K562 (cell line): Measurements from ENCODE around the gene TBC1D1. TPM values are rescaled to one million over a fixed set of nuclear protein-coding genes. Genes with fewer than 3 reads are reported as not detected.

Experiments
- ATAC-seq: fragments of 200-7000 bp; cut with Tn5 transposase; 3 replicates; pipeline ENCODE4 v1.9.1; 2020; ENCODE audit warnings: moderate library complexity
- BruUV-seq: library from RNA; stranded (reverse); fragments of 400-500 nt; replicated peaks from 2 replicates; lab custom pipeline; 2021; lab: Mats Ljungman, UMichigan
- CTCF ChIA-PET: fragments of 300-600 bp; formaldehyde crosslinking; extraction: SDS; loops from one replicate; lab custom pipeline; 2021; ENCODE audit warnings: low intra/inter-chr PET ratio; lab: Yijun Ruan, JAX
- POLR2A ChIA-PET: fragments of 300-600, 350-650 bp; sonication (Branson Sonifier 250); formaldehyde crosslinking; extraction: SDS; loops from one replicate; lab custom pipeline; 2021; ENCODE audit warnings: antibody characterized with exemption, inconsistent platforms; lab: Yijun Ruan, JAX
- DNase-seq, 4 experiments: peaks; one replicate each; pipeline versions ENCODE4 v3.0.0 to v3.0.0-alpha.2; 2011 to 2018; ENCODE audit warnings: low spot score in 3 of 4, mixed read lengths in 3 of 4; ENCODE audit errors: extremely low read depth in 1 of 4
- FAIRE-seq: peaks from 2 replicates; lab custom pipeline; 2011; peaks lifted over from hg19 to GRCh38; lab: Jason Lieb, UNC
- H2AFZ ChIP-seq: 2 replicates; pipeline ENCODE4 v1.6.0; 2011; ENCODE audit warnings: low read depth, low read length, control low read depth, inconsistent platforms
- H3K27ac ChIP-seq: fragments of 200-600 bp; 3 replicates; pipeline ENCODE4 v1.8.0; 2011; ENCODE audit warnings: low read depth, mild to moderate bottlenecking, control low read depth, inconsistent platforms, low read length, moderate library complexity, mixed read lengths; ENCODE audit errors: extremely low read depth
- H3K27me3 ChIP-seq, 2 experiments: fragments of 300-600 bp in 1 of 2; 2 replicates in 1 of 2; 3 replicates in 1 of 2; pipeline versions ENCODE4 v1.6.0 to v1.8.0; 2011; ENCODE audit warnings: inconsistent platforms in 2 of 2, low read length in 2 of 2, mild to moderate bottlenecking in 1 of 2, mixed read lengths in 1 of 2, moderate library complexity in 1 of 2; ENCODE audit not compliant: control insufficient read depth in 2 of 2, insufficient read depth in 2 of 2
- H3K36me3 ChIP-seq: fragments of 300-600 bp; 3 replicates; pipeline ENCODE4 v1.8.0; 2011; ENCODE audit warnings: mild to moderate bottlenecking, low read length, inconsistent platforms; ENCODE audit not compliant: control insufficient read depth, insufficient read depth
- H3K4me1 ChIP-seq, 2 experiments: fragments of 200-600 bp in 1 of 2; replicated peaks in 1 of 2; 2 replicates in 1 of 2; 3 replicates in 1 of 2; pipeline versions ENCODE4 v1.5.1 to v1.8.0; 2011; ENCODE audit warnings: inconsistent platforms in 2 of 2, low read length in 2 of 2, mild to moderate bottlenecking in 1 of 2, mixed read lengths in 1 of 2, moderate library complexity in 1 of 2; ENCODE audit not compliant: control insufficient read depth in 2 of 2, insufficient read depth in 2 of 2
- H3K4me2 ChIP-seq: 2 replicates; pipeline ENCODE4 v1.6.1; 2011; ENCODE audit warnings: low read length, control low read depth, inconsistent platforms, mixed read lengths; ENCODE audit not compliant: insufficient read depth
- H3K4me3 ChIP-seq: fragments of 200-600 bp; sonication (generic), shearing (Covaris generic); 2 replicates; pipeline ENCODE4 v1.5.1; 2016; ENCODE audit warnings: control low read depth, inconsistent platforms
- H3K79me2 ChIP-seq: fragments of 200-600 bp; 3 replicates; pipeline ENCODE4 v1.8.0; 2011; ENCODE audit warnings: low read length, inconsistent platforms; ENCODE audit not compliant: control insufficient read depth, insufficient read depth
- H3K9ac ChIP-seq, 2 experiments: 2 replicates each; pipeline versions ENCODE4 v1.6.0 to v1.6.1; 2011; ENCODE audit warnings: low read depth in 2 of 2, low read length in 2 of 2, control low read depth in 1 of 2, inconsistent platforms in 1 of 2, mild to moderate bottlenecking in 1 of 2, mixed read lengths in 1 of 2; ENCODE audit not compliant: insufficient read depth in 1 of 2
- H3K9me1 ChIP-seq: one replicate; pipeline ENCODE4 v1.6.0; 2011; ENCODE audit warnings: inconsistent platforms, mild to moderate bottlenecking, low read length, moderate library complexity; ENCODE audit not compliant: control insufficient read depth, insufficient read depth
- H3K9me3 ChIP-seq: replicated peaks from 2 replicates; pipeline ENCODE4 v1.5.1; 2011; ENCODE audit warnings: low read depth, low read length, inconsistent platforms; ENCODE audit not compliant: control insufficient read depth, insufficient read depth
- H4K20me1 ChIP-seq: replicated peaks from 2 replicates; pipeline ENCODE4 v1.6.1; 2011; ENCODE audit warnings: low read length, inconsistent platforms, mixed read lengths; ENCODE audit not compliant: control insufficient read depth, insufficient read depth
- ADNP ChIP-seq: fragments of 200-800 bp; sonication (Bioruptor generic); IDR thresholded peaks from 2 replicates; pipeline ENCODE4 v1.6.1; 2016; ENCODE audit warnings: missing genetic modification characterization, missing compliant biosample characterization
- CC2D1A ChIP-seq: fragments of 450-650 bp; IDR thresholded peaks from 2 replicates; pipeline ENCODE4 v1.6.1; 2017; ENCODE audit warnings: mild to moderate bottlenecking
- CHD4 ChIP-seq: fragments of 200-600 bp; sonication (generic); IDR thresholded peaks from 3 replicates; pipeline ENCODE4 v1.6.1; 2012; ENCODE audit warnings: low read depth, mild to moderate bottlenecking, mixed read lengths, low read length, inconsistent platforms; ENCODE audit not compliant: insufficient read depth, insufficient replicate concordance, poor library complexity, severe bottlenecking
- EHMT2 ChIP-seq: fragments of 450-650 bp; IDR thresholded peaks from 2 replicates; pipeline ENCODE4 v1.6.1; 2018; ENCODE audit warnings: antibody characterized with exemption
- HOXB6 ChIP-seq: fragments of 250-450 bp; sonication (Bioruptor Pico); IDR thresholded peaks from 2 replicates; pipeline ENCODE4 v1.5.1; 2022; ENCODE audit warnings: mild to moderate bottlenecking, borderline replicate concordance
- IFI16 ChIP-seq: fragments of 250-450 bp; sonication (Bioruptor Pico); IDR thresholded peaks from 2 replicates; pipeline ENCODE4 v2.1.2; 2022; ENCODE audit warnings: mild to moderate bottlenecking, inconsistent platforms
- KLF1 ChIP-seq: fragments of 450-650 bp; IDR thresholded peaks from 2 replicates; pipeline ENCODE4 v1.6.1; 2016; ENCODE audit warnings: missing genetic modification characterization, missing compliant biosample characterization
- MED1 ChIP-seq: sonication (generic); formaldehyde crosslinking; IDR thresholded peaks from 2 replicates; pipeline ENCODE4 v1.8.1; 2023; ENCODE audit warnings: missing genetic modification reagents, borderline replicate concordance
- RB1 ChIP-seq: fragments of 450-650 bp; IDR thresholded peaks from 2 replicates; pipeline ENCODE4 v1.6.1; 2017; ENCODE audit warnings: low read depth, mild to moderate bottlenecking
- SIRT6 ChIP-seq: IDR thresholded peaks from one replicate; pipeline ENCODE4 v1.6.1; 2012; ENCODE audit warnings: low read depth, mild to moderate bottlenecking, control low read depth, inconsistent platforms, low read length, moderate library complexity
- TCFL5 ChIP-seq: fragments of 250-450 bp; sonication (Bioruptor Pico); conservative IDR thresholded peaks from 2 replicates; pipeline ENCODE4 v1.6.1; 2021; ENCODE audit warnings: mild to moderate bottlenecking, moderate library complexity, matching md5 sums
- ZNF263 ChIP-seq: sonication (generic); formaldehyde crosslinking; IDR thresholded peaks from 2 replicates; pipeline ENCODE4 v1.8.0; 2022; ENCODE audit warnings: mild to moderate bottlenecking, missing genetic modification reagents, borderline replicate concordance
- ZNF384 ChIP-seq: IDR thresholded peaks from 2 replicates; pipeline ENCODE4 v1.6.1; 2012; ENCODE audit warnings: low read depth, low read length, improper control_type of control experiment
- ZNF507 ChIP-seq: conservative IDR thresholded peaks from 2 replicates; pipeline ENCODE4 v1.6.1; 2017; ENCODE audit warnings: missing genetic modification characterization, missing compliant biosample characterization
- ZNF76 ChIP-seq: fragments of 250-450 bp; sonication (Bioruptor Pico); IDR thresholded peaks from 2 replicates; pipeline ENCODE4 v1.4.0; 2020; ENCODE audit warnings: mild to moderate bottlenecking, moderate library complexity, borderline replicate concordance
- WGBS: fragments of 100-300 bp; shearing (Covaris generic); methylation state at CpG from one replicate; pipeline ENCODE4 v1.1.6; 2016; ENCODE audit warnings: low coverage, mixed read lengths; ENCODE audit not compliant: insufficient coverage; ENCODE audit errors: missing lambda C conversion rate; 5-methylcytosine and 5-hydroxymethylcytosine counted together
- in situ Hi-C: fragments of 300-500 bp; cut with MboI; formaldehyde crosslinking; loops from 4 replicates; pipeline ENCODE4 v1.15.0; 2018; ENCODE audit warnings: inconsistent platforms, mixed read lengths
- intact Hi-C: fragments of 100-400 bp; cut with micrococcal nuclease; formaldehyde crosslinking; loops from 2 replicates; pipeline ENCODE4 v1.14.2; 2022
- polyA plus RNA-seq, 8 experiments: library from polyadenylated mRNA; depleted of rRNA in 4 of 8; stranded (reverse) in 5 of 8; unstranded in 3 of 8; fragments of >200 nt; fragmentation: Nextera tagmentation in 2 of 8; fragmentation: Illumina TruSeq in 1 of 8; extraction: Ambion mirVana in 2 of 8; extraction: Trizol in 1 of 8; gene quantifications; 2 replicates each; pipeline versions ENCODE4 v1.2.1 to v1.2.3, GENCODE V29; 2011 to 2014; ENCODE audit warnings: inconsistent platforms in 1 of 8, missing spikeins in 1 of 8
- total RNA-seq, 7 experiments: library from RNA; depleted of rRNA in 6 of 7; stranded (reverse); fragments of >200 nt in 6 of 7; fragmentation: Illumina TruSeq in 2 of 7; extraction: Trizol in 2 of 7; gene quantifications; 2 replicates each; pipeline versions ENCODE4 v1.2.1 to v1.2.3, GENCODE V29; 2011 to 2021; ENCODE audit warnings: low replicate concordance in 1 of 7
- TF ChIP-seq, protein P1 (sequence below), 3 experiments: fragments of 200-800 bp in 1 of 3; fragments of 250-450 bp in 1 of 3; fragments of 450-650 bp in 1 of 3; sonication (Bioruptor Pico) in 1 of 3; sonication (Bioruptor generic) in 1 of 3; formaldehyde crosslinking in 1 of 3; IDR thresholded peaks; 2 replicates each; pipeline versions ENCODE4 v1.6.1 to v1.8.0; 2016 to 2022; ENCODE audit warnings: mild to moderate bottlenecking in 2 of 3, missing genetic modification characterization in 2 of 3, missing compliant biosample characterization in 1 of 3, moderate library complexity in 1 of 3
- TF ChIP-seq, protein P2 (sequence below): sonication (generic); formaldehyde crosslinking; IDR thresholded peaks from 2 replicates; pipeline ENCODE4 v1.8.1; 2023; ENCODE audit warnings: mild to moderate bottlenecking, missing genetic modification reagents

The TBC1D1 gene
- total and polyA plus RNA-seq, 9 of the 15 experiments (the other 6 are each of a cell fraction or from before 2014, with no cell fraction given), result 0.59 to 14.2 (median 8.8) TPM

DNA sequence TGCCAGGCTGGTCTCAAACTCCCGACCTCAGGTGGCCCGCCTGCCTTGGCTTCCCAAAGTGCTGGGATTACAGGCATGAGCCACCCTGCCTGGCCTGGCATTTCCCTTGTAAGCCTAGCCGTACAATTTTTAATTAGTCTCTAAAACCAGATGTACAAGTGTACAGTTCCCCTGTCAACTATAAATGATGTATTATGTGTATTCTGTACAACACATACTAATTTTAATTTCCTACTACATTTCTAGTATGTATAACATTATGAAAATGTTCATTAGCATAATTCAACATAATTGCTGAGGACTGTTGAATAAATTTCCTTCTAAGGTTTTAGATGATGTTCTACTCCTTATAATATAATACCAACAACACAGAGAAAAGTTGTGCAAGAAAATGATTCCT lies 27.8 kb downstream of the TBC1D1 start (continued):
- no peak for TF ChIP-seq MED1

DNA sequence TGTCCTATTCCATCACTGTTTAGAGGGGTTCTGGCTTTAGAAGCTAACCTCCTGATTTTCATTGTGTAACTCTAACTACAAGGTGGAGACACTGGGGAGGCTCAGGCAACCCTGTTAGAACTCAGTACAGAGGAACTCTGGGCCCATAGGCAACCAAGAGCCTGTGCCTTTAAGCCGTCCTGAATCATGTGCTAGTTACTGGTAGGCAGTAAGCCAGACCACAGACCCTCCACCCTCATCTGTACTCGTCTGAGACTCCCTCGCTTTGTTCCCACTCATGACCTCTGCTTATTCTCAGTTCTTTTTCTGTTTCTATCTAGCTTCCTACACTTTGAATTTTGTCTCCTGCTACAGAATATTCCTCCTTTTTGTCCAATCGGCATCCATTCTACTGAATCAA lies 31.4 kb downstream of the TBC1D1 start:
- FAIRE-seq, result no peak
- no peaks in the 10 kb centered on the region for H3K79me2 ChIP-seq
- H3K9me3 ChIP-seq, result no peaks in the 10 kb centered on the region
- intact Hi-C loops (no loop called here), in situ Hi-C loops (no loop called here)
- ATAC-seq, result no peak
- H3K36me3 ChIP-seq, result no peaks in the 10 kb centered on the region
- no peak overlapping the region for H3K9ac ChIP-seq
- no peak for DNase-seq
- WGBS, result 0% methylated on average over 4 of the region's 4 CpGs
- ChIA-PET POLR2A (interaction anchor here (0.7 kb wide), 1 partner anchor 93 kb away, joined by 4 read pairs; no protein-coding TSS in a partner anchor), CTCF (interaction anchor here (0.7 kb wide), 1 partner anchor 909 kb away, joined by 3 read pairs; no protein-coding TSS in a partner anchor)
- no TSS peak for BruUV-seq
- H3K4me1 ChIP-seq, result no peaks in the 10 kb centered on the region
- H3K27me3 ChIP-seq, result peaks cover 17 to 27% of the 10 kb centered on the region in 2 experiments
- H2AFZ ChIP-seq, result no peak overlapping the region
- H3K4me2 ChIP-seq, result no peak overlapping the region
- no peaks in the 10 kb centered on the region for H3K9me1 ChIP-seq
- H4K20me1 ChIP-seq, result no peaks in the 10 kb centered on the region
- no peak overlapping the region for H3K27ac ChIP-seq
- no peak overlapping the region for H3K4me3 ChIP-seq
- TF ChIP-seq ZNF507 (tag) (no peak), ZNF384 (no peak), EHMT2 (no peak), ZNF76 (CRISPR knock-in tag) (no peak), TCFL5 (CRISPR knock-in tag) (no peak), IFI16 (CRISPR knock-in tag) (no peak), CHD4 (no peak), ADNP (tag) (no peak), CC2D1A (no peak), ZNF263 (CRISPR knock-in tag) (no peak), SIRT6 (no peak), RB1 (no peak), HOXB6 (CRISPR knock-in tag) (no peak), KLF1 (tag) (no peak)
- TF ChIP-seq, protein P1, sequence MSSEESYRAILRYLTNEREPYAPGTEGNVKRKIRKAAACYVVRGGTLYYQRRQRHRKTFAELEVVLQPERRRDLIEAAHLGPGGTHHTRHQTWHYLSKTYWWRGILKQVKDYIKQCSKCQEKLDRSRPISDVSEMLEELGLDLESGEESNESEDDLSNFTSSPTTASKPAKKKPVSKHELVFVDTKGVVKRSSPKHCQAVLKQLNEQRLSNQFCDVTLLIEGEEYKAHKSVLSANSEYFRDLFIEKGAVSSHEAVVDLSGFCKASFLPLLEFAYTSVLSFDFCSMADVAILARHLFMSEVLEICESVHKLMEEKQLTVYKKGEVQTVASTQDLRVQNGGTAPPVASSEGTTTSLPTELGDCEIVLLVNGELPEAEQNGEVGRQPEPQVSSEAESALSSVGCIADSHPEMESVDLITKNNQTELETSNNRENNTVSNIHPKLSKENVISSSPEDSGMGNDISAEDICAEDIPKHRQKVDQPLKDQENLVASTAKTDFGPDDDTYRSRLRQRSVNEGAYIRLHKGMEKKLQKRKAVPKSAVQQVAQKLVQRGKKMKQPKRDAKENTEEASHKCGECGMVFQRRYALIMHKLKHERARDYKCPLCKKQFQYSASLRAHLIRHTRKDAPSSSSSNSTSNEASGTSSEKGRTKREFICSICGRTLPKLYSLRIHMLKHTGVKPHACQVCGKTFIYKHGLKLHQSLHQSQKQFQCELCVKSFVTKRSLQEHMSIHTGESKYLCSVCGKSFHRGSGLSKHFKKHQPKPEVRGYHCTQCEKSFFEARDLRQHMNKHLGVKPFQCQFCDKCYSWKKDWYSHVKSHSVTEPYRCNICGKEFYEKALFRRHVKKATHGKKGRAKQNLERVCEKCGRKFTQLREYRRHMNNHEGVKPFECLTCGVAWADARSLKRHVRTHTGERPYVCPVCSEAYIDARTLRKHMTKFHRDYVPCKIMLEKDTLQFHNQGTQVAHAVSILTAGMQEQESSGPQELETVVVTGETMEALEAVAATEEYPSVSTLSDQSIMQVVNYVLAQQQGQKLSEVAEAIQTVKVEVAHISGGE (CRISPR knock-in tag; IDR thresholded peaks at IDR 0.05), result no peak
- TF ChIP-seq, protein P2, sequence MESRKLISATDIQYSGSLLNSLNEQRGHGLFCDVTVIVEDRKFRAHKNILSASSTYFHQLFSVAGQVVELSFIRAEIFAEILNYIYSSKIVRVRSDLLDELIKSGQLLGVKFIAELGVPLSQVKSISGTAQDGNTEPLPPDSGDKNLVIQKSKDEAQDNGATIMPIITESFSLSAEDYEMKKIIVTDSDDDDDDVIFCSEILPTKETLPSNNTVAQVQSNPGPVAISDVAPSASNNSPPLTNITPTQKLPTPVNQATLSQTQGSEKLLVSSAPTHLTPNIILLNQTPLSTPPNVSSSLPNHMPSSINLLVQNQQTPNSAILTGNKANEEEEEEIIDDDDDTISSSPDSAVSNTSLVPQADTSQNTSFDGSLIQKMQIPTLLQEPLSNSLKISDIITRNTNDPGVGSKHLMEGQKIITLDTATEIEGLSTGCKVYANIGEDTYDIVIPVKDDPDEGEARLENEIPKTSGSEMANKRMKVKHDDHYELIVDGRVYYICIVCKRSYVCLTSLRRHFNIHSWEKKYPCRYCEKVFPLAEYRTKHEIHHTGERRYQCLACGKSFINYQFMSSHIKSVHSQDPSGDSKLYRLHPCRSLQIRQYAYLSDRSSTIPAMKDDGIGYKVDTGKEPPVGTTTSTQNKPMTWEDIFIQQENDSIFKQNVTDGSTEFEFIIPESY (CRISPR knock-in tag), result no peak
